GM19035 (cell line): ENCODE data around the gene GDAP1L1.

Experiments
- ATAC-seq: cut with Tn5 transposase; IDR thresholded peaks from one replicate; pipeline ENCODE4 v1.9.1; 2021; ENCODE audit not compliant: unreplicated experiment

Gene GDAP1L1

GRCh38 chr20:44251284-44251683 lies 4.2 kb downstream of the GDAP1L1 start:
- ATAC-seq: no peak

DNA sequence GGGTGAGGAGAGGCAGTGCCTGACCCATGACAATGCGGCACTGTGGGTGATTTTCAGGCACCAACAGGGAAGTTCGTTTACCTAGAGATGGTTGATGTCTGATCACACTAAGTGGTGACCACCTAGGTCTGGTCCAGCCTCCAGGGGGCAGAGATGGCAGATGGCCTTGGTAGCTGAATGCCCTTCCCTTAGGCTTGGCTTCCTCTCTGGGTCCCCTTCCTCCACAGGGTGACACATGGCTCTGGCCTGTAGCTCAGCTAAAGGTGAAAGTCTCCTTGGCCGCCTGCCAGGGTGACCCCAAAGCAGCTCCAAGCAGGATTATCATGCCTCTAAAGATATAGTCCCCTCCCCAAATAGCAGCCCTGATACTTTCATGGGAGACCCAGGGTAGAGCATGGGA lies 6.4 kb downstream of the GDAP1L1 start:
- no peak for ATAC-seq

GRCh38 chr20:44254073-44254472 lies 7.0 kb downstream of the GDAP1L1 start:
- no peak for ATAC-seq

- ATAC-seq: no peak
These were observed 8.8 kb downstream of the GDAP1L1 start for GRCh38 chr20:44255942-44256341.

DNA sequence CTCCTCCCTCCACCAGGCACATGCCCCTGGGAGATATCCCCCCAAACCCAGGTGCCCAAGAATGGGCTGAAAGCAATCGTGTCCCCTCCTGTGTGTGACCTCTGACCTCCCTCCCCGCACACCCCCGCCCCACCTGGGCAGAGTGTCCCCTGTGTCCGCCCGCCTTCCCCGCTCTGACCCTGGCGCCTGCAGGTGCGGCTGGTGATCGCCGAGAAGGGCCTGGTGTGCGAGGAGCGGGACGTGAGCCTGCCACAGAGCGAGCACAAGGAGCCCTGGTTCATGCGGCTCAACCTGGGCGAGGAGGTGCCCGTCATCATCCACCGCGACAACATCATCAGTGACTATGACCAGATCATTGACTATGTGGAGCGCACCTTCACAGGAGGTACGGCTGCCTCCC lies 9.9 kb downstream of the GDAP1L1 start:
- no peak for ATAC-seq

DNA sequence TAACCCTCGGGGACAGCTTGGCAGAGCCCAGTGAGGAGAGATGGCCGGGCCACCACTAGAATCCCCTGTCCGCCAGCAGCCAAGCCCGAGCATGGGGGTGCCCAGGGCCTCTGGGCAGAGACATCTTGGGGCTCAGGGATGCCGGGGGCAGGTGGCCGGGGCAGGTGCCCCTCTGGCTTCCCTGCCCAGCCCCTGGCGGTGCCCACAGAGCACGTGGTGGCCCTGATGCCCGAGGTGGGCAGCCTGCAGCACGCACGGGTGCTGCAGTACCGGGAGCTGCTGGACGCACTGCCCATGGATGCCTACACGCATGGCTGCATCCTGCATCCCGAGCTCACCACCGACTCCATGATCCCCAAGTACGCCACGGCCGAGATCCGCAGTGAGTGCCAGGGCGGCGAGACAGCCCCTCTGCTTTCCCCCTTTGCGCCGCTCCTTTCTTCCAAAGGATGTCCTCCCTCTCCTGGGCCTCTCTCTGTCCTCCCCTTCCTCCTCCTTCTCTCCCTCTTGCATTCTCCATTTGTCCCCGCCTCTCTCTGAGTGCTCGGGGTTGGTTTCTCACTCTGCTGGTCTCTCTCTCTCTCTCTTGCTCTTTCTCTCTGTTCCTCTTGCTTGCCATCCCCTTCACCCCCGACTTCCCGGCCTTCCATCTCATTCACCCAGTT lies 11.2 kb downstream of the GDAP1L1 start:
- no peak for ATAC-seq

DNA sequence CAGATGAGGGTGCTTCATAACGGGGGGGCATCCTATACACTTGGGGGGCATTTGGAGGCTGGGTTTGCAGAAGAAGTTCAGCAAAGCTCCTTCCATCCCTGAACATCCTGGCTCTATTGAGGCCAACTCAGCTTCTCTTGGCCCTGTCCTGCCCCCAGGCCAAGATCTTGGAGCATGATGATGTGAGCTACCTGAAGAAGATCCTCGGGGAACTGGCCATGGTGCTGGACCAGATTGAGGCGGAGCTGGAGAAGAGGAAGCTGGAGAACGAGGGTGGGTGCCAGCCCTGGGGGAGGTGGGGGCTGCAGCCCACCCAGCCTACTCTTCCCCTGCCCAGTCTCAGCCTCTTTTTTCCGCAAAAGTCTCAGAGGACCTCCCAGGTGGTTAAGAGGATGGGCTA lies 17.2 kb downstream of the GDAP1L1 start:
- no peak for ATAC-seq

GRCh38 chr20:44268802-44269201 lies 21.7 kb downstream of the GDAP1L1 start:
- ATAC-seq: no peak

DNA sequence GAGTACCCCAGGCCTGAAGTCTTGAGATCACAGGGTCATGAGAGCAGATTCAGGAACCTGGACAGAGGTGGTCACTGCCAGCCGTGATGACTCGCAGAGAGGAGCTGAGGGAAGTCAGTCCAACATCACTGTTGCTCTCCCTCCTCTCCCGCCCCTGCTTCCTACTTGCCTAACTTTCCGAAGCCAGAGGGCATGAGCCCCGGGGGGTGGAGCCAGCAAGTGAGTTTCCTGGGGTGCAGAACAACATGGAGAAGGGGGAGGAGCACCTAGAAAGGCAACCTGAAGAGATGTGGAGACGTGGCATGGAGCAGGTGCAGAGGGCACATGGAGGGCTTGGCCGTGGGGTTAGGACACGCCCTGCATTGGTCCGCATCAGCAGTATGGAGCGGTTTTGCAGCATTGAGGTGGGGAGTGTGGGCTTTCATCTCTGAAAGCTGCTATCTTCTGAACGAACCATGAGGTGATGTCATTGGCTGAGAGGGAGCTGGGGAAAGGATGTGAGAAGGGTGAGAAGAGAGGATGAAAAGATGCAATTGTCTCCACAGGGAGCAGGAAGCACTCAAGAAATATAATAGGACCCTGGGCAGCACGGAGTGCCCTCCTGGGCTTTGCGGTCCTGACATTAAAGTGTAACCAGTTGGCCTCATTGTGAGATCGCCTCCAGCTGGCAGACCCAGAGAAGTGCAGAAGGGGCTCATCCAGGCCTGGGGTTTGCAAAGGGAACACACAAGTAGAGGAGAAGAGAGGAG lies 25.0 kb downstream of the GDAP1L1 start:
- no peak for ATAC-seq

- ATAC-seq: no peak
These were observed 26.4 kb downstream of the GDAP1L1 start for GRCh38 chr20:44273231-44274215.

GRCh38 chr20:44274303-44275017 lies 27.4 kb downstream of the GDAP1L1 start:
- no peak for ATAC-seq

- no peak for ATAC-seq
These were observed 32.1 kb downstream of the GDAP1L1 start for GRCh38 chr20:44279228-44279627.

DNA sequence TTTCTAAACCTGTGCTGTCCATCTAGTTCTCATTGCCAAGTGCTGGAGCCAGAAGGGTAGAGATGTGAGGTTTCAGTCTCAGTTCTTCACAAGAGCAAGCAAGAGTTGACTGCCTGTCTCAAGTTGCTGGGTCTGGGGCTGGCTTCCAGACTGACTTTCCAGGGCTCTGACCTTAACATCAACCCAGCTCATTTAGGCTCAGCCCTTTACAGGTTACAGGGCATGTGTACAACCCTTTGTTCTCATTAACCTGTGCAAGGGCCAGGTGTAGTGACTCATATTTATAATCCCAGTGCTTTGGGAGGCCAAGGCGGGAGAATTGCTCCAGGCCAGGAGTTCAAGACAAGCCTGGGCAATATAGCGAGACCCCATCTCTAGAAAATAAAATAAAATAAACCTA lies 33.3 kb downstream of the GDAP1L1 start:
- ATAC-seq: no peak

- no peak for ATAC-seq
These were observed 35.1 kb downstream of the GDAP1L1 start for GRCh38 chr20:44282192-44282591.

GRCh38 chr20:44284032-44284431 lies 36.9 kb downstream of the GDAP1L1 start:
- ATAC-seq: no peak

DNA sequence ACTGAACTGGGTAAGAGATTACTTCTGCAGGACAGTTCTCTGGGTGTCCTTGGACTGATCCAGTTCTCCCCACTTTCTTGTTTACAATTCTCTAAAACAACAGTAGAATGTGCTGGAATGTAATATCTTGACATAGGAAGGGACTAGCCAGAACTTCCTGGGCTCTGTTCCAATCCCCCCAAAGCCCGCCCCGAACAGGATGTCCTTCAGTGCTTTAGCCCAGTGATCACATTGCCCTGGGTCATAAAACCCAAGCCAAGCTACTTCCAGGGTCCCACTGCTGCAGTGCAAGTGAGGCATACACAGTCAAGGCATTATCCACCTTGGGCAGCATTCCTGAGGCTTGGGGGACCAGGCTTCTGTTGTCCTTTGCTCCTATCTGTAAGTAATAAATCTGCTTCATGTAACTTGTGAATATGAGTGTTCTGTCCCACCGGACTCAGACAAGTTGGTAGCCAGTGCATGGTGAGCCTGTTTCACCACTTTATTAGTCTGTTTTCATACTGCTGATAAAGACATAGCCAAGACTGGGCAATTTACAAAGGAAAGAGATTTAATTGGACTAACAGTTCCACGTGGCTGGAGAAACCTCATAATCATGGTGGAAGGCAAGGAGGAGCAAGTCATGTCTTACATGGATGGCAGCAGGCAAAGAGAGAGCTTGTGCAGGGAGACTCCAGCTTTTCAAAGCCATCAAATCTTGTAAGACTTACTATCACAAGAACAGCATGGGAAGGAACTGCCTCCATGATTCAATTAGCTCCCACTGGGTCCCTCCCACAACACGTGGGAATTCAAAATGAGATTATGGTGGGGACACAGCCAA lies 40.4 kb downstream of the GDAP1L1 start:
- ATAC-seq: no peak

GRCh38 chr20:44288252-44288651 lies 41.1 kb downstream of the GDAP1L1 start:
- ATAC-seq: no peak

- no peak for ATAC-seq
These were observed 44.6 kb downstream of the GDAP1L1 start for GRCh38 chr20:44291754-44292153.

DNA sequence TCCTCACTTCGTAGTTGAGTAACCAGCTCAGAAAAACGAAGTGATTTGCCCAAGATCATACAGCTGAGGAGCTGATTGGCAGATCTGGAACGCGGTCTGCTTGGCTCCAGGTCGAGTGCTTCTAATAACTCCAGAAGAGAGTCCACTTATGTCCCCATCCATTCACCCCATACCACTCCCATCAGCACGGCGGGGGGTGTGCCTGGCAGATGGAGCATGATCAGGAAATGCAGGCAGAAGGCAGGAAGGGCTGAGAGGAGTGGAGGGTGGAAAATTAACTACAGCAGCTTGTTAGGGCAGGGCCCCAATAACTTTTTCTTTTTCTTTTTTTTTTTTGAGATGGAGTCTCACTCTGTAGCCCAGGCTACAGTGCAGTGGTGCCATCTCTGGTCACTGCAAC lies 48.9 kb downstream of the GDAP1L1 start:
- ATAC-seq: no peak

DNA sequence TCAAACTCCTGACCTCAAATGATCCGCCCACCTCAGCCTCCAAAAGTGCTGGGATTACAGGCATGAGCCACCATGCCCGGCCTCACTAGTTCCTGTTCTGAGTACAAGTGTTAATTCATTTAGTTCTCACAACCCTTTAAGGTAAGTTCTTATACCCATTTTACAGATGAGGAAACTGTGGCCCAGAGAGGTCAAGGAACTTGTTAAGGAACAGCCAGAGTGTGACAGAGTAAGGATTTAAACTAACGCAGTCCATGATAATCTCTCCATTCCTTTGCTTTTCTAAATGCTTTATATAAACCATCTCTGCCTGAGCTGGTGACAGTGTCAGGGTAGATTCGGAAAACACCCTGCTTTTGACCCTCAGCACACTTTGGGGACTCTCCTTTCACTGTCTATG lies 50.6 kb downstream of the GDAP1L1 start:
- ATAC-seq: no peak
